GM21447 (cell line): ENCODE data around the gene UAP1L1.
"Not testable (repeated sequence)": the region's sequence is repeated elsewhere in the genome, so short reads cannot be mapped to it uniquely, and the experiment has no call there.

Source experiments
- ATAC-seq: cut with Tn5 transposase; IDR thresholded peaks from one replicate; pipeline ENCODE4 v1.9.1; 2021; ENCODE audit not compliant: unreplicated experiment

Gene UAP1L1

GRCh38 chr9:137077010-137077747 is at the start of gene UAP1L1:
Gene UAP1L1 (plus strand): TSS chr9:137077517. CDS start chr9:137077533, 16 bp downstream.
- no peak for ATAC-seq

- no peak for ATAC-seq
These were observed 48.9 kb upstream of the UAP1L1 start for GRCh38 chr9:137028263-137029057.

- peak; percentile 38 for ATAC-seq
These were observed 48.0 kb upstream of the UAP1L1 start for GRCh38 chr9:137029058-137029936.

GRCh38 chr9:137030006-137030405 is 47.3 kb upstream of the UAP1L1 start:
- ATAC-seq: no peak

GRCh38 chr9:137030538-137031527 is 46.5 kb upstream of the UAP1L1 start:
- ATAC-seq: no peak

- ATAC-seq: no peak
These were observed 45.2 kb upstream of the UAP1L1 start, which contains the start of gene FUT7 for GRCh38 chr9:137031904-137032640. Gene FUT7 (minus strand): TSS chr9:137032088. CDS start chr9:137031991, 97 bp downstream.

GRCh38 chr9:137032858-137033257 is 44.5 kb upstream of the UAP1L1 start:
- ATAC-seq: no peak

- ATAC-seq: not testable (repeated sequence)
These were observed 43.8 kb upstream of the UAP1L1 start for GRCh38 chr9:137033481-137033880.

GRCh38 chr9:137034039-137034708 is 43.1 kb upstream of the UAP1L1 start:
- peak; percentile 2 for ATAC-seq

GRCh38 chr9:137034709-137035506 is 42.4 kb upstream of the UAP1L1 start:
- ATAC-seq: peak; percentile 55

- no peak for ATAC-seq
These were observed 41.8 kb upstream of the UAP1L1 start for GRCh38 chr9:137035507-137035834.

- ATAC-seq: no peak
These were observed 41.4 kb upstream of the UAP1L1 start for GRCh38 chr9:137035937-137036336.

- no peak for ATAC-seq
These were observed 40.3 kb upstream of the UAP1L1 start for GRCh38 chr9:137037035-137037434.

- ATAC-seq: no peak
These were observed 39.8 kb upstream of the UAP1L1 start for GRCh38 chr9:137037483-137037882.

GRCh38 chr9:137038916-137039315 is 38.4 kb upstream of the UAP1L1 start:
- no peak for ATAC-seq

GRCh38 chr9:137039611-137040366 is 37.5 kb upstream of the UAP1L1 start:
- ATAC-seq: no peak

- no peak for ATAC-seq
These were observed 36.7 kb upstream of the UAP1L1 start for GRCh38 chr9:137040568-137040967.
